ENCODE measurements around the gene FAM50B. TPM values are rescaled to one million over a fixed set of nuclear protein-coding genes. Genes with fewer than 3 reads are reported as not detected.

Gene FAM50B
- total and polyA plus RNA-seq, 2 of the 13 experiments (the other 11 are each of a cell fraction or from before 2014, with no cell fraction given): 0.05 TPM; not detected in 1

GRCh38 chr6:3841711-3842565 lies 7.2 kb upstream of the FAM50B start (continued):
- TF ChIP-seq ZNF564 (CRISPR knock-in tag; IDR thresholded peaks at IDR 0.05): no peak
- no peak; the same call in 1 of the 2 replicates for TF ChIP-seq ZNF598 (CRISPR knock-in tag; IDR thresholded peaks at IDR 0.05; ENCODE audit: borderline replicate concordance)
- TF ChIP-seq MYPOP (CRISPR knock-in tag; IDR thresholded peaks at IDR 0.05): no peak
- no peak for TF ChIP-seq GTF3A (CRISPR knock-in tag; conservative IDR thresholded peaks at IDR 0.05)
- 0 out of 2 replicates have a peak, but pooled peaks have one; percentile 35 for TF ChIP-seq HOXA5 (CRISPR knock-in tag; IDR thresholded peaks at IDR 0.05)
- no peak; the same call in 1 of the 2 replicates for TF ChIP-seq ZNF768 (CRISPR knock-in tag; IDR thresholded peaks at IDR 0.05)
- TF ChIP-seq RBAK (CRISPR knock-in tag; IDR thresholded peaks at IDR 0.05): no peak
- TF ChIP-seq ZNF431 (CRISPR knock-in tag; IDR thresholded peaks at IDR 0.05; ENCODE audit: borderline replicate concordance, low read depth): no peak
- TF ChIP-seq ZNF512 (CRISPR knock-in tag; IDR thresholded peaks at IDR 0.05): no peak
- no peak for TF ChIP-seq HOXA9 (CRISPR knock-in tag; IDR thresholded peaks at IDR 0.05; ENCODE audit: borderline replicate concordance)
- no peak for TF ChIP-seq LCORL (IDR thresholded peaks at IDR 0.05)
- TF ChIP-seq LCORL (CRISPR knock-in tag; IDR thresholded peaks at IDR 0.05): no peak
- TF ChIP-seq CBX5 (CRISPR knock-in tag; IDR thresholded peaks at IDR 0.05; ENCODE audit: borderline replicate concordance): no peak
- TF ChIP-seq CREB1 (IDR thresholded peaks at IDR 0.05): no peak
- TF ChIP-seq CREB1 (CRISPR knock-in tag; IDR thresholded peaks at IDR 0.05): no peak
- no peak for TF ChIP-seq ZNF333 (CRISPR knock-in tag; IDR thresholded peaks at IDR 0.05; ENCODE audit: borderline replicate concordance)
- no peak for TF ChIP-seq ZNF850 (CRISPR knock-in tag; conservative IDR thresholded peaks at IDR 0.05)
- TF ChIP-seq RXRB (CRISPR knock-in tag; IDR thresholded peaks at IDR 0.05; ENCODE audit: borderline replicate concordance): peak; percentile 52; the same call in 1 of the 2 replicates
- TF ChIP-seq ATF7-NPFF (CRISPR knock-in tag; IDR thresholded peaks at IDR 0.05; ENCODE audit: low read depth): no peak
- TF ChIP-seq AHR (CRISPR knock-in tag; IDR thresholded peaks at IDR 0.05): no peak
- TF ChIP-seq RNF2 (conservative IDR thresholded peaks at IDR 0.05; ENCODE audit: low read depth): no peak
- no peak for TF ChIP-seq IRF1 (CRISPR knock-in tag; IDR thresholded peaks at IDR 0.05; ENCODE audit: low read depth)
- no peak for TF ChIP-seq ZNF513 (CRISPR knock-in tag; conservative IDR thresholded peaks at IDR 0.05)
- TF ChIP-seq XRCC5 (optimal IDR thresholded peaks at IDR 0.05; ENCODE audit: low read length): peak; percentile 27
- TF ChIP-seq ZNF446 (CRISPR knock-in tag; IDR thresholded peaks at IDR 0.05): no peak
- no peak for TF ChIP-seq HNRNPK (IDR thresholded peaks at IDR 0.05; ENCODE audit: low read depth, low read length, poor library complexity, severe bottlenecking)
- no peak for TF ChIP-seq ZNF484 (CRISPR knock-in tag; IDR thresholded peaks at IDR 0.05; ENCODE audit: borderline replicate concordance, low read depth)

Measured in HepG2 (cell line).